GM23338 (cell line): ENCODE results near the gene CXCL12. TPM values are rescaled to one million over a fixed set of nuclear protein-coding genes. Genes with fewer than 3 reads are reported as not detected.

ENCODE experiments used
- CREB1 ChIP-seq: fragments of 250-450 bp; sonication (Bioruptor Pico); IDR thresholded peaks from 2 replicates; pipeline ENCODE4 v1.5.0; 2020; ENCODE audit warnings: low read depth, mild to moderate bottlenecking, moderate library complexity
- JUNB ChIP-seq: IDR thresholded peaks from one replicate; pipeline ENCODE4 v1.6.1; 2016; ENCODE audit warnings: antibody characterized with exemption; ENCODE audit not compliant: unreplicated experiment
- REST ChIP-seq: IDR thresholded peaks from one replicate; pipeline ENCODE4 v1.6.1; 2018; ENCODE audit warnings: antibody characterized with exemption; ENCODE audit not compliant: unreplicated experiment
- polyA plus RNA-seq: library from polyadenylated mRNA; unstranded; fragments of >200 nt; fragmentation: Nextera tagmentation; extraction: Ambion mirVana; gene quantifications from 2 replicates; pipeline ENCODE4 v1.2.1, GENCODE V29; 2016
- total RNA-seq: library from RNA; depleted of rRNA; stranded (reverse); fragments of >200 nt; shearing (Covaris generic); gene quantifications from 2 replicates; pipeline ENCODE4 v1.2.3, GENCODE V29; 2014
- TF ChIP-seq, protein P1 (sequence below): fragments of 250-450 bp; sonication (Bioruptor Pico); IDR thresholded peaks from 2 replicates; pipeline ENCODE4 v1.5.0; 2020; ENCODE audit warnings: mild to moderate bottlenecking, moderate library complexity

Gene CXCL12
- total and polyA plus RNA-seq, 2 experiments from 2014 or later: 53.8 to 58.5 TPM

- no peak for TF ChIP-seq REST
- TF ChIP-seq CREB1 (CRISPR knock-in tag): no peak
- TF ChIP-seq JUNB: no peak
- TF ChIP-seq, protein P1, sequence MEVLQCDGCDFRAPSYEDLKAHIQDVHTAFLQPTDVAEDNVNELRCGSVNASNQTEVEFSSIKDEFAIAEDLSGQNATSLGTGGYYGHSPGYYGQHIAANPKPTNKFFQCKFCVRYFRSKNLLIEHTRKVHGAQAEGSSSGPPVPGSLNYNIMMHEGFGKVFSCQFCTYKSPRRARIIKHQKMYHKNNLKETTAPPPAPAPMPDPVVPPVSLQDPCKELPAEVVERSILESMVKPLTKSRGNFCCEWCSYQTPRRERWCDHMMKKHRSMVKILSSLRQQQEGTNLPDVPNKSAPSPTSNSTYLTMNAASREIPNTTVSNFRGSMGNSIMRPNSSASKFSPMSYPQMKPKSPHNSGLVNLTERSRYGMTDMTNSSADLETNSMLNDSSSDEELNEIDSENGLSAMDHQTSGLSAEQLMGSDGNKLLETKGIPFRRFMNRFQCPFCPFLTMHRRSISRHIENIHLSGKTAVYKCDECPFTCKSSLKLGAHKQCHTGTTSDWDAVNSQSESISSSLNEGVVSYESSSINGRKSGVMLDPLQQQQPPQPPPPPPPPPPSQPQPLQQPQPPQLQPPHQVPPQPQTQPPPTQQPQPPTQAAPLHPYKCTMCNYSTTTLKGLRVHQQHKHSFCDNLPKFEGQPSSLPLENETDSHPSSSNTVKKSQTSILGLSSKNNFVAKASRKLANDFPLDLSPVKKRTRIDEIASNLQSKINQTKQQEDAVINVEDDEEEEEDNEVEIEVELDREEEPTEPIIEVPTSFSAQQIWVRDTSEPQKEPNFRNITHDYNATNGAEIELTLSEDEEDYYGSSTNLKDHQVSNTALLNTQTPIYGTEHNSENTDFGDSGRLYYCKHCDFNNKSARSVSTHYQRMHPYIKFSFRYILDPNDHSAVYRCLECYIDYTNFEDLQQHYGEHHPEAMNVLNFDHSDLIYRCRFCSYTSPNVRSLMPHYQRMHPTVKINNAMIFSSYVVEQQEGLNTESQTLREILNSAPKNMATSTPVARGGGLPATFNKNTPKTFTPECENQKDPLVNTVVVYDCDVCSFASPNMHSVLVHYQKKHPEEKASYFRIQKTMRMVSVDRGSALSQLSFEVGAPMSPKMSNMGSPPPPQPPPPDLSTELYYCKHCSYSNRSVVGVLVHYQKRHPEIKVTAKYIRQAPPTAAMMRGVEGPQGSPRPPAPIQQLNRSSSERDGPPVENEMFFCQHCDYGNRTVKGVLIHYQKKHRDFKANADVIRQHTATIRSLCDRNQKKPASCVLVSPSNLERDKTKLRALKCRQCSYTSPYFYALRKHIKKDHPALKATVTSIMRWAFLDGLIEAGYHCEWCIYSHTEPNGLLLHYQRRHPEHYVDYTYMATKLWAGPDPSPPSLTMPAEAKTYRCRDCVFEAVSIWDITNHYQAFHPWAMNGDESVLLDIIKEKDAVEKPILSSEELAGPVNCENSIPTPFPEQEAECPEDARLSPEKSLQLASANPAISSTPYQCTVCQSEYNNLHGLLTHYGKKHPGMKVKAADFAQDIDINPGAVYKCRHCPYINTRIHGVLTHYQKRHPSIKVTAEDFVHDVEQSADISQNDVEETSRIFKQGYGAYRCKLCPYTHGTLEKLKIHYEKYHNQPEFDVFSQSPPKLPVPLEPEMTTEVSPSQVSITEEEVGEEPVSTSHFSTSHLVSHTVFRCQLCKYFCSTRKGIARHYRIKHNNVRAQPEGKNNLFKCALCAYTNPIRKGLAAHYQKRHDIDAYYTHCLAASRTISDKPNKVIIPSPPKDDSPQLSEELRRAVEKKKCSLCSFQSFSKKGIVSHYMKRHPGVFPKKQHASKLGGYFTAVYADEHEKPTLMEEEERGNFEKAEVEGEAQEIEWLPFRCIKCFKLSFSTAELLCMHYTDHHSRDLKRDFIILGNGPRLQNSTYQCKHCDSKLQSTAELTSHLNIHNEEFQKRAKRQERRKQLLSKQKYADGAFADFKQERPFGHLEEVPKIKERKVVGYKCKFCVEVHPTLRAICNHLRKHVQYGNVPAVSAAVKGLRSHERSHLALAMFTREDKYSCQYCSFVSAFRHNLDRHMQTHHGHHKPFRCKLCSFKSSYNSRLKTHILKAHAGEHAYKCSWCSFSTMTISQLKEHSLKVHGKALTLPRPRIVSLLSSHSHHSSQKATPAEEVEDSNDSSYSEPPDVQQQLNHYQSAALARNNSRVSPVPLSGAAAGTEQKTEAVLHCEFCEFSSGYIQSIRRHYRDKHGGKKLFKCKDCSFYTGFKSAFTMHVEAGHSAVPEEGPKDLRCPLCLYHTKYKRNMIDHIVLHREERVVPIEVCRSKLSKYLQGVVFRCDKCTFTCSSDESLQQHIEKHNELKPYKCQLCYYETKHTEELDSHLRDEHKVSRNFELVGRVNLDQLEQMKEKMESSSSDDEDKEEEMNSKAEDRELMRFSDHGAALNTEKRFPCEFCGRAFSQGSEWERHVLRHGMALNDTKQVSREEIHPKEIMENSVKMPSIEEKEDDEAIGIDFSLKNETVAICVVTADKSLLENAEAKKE (CRISPR knock-in tag): no peak
Observed at GRCh38 chr10:44396671-44397191, 11.8 kb upstream of the CXCL12 start (continued).
